HepG2 (cell line): ENCODE data around the gene SLC38A8. TPM values are rescaled to one million over a fixed set of nuclear protein-coding genes. Genes with fewer than 3 reads are reported as not detected.

Source experiments
- ATAC-seq: fragments of 200-7000 bp; cut with Tn5 transposase; 3 replicates; pipeline ENCODE4 v1.9.1; 2020; ENCODE audit warnings: mild to moderate bottlenecking, moderate library complexity
- BruUV-seq: library from RNA; stranded (reverse); fragments of 400-500 nt; replicated peaks from 2 replicates; lab custom pipeline; 2021; lab: Mats Ljungman, UMichigan
- CTCF ChIA-PET: fragments of 300-600 bp; formaldehyde crosslinking; extraction: SDS; loops from one replicate; lab custom pipeline; 2021; ENCODE audit warnings: low total read pairs, inconsistent platforms, low intra/inter-chr PET ratio; lab: Yijun Ruan, JAX
- POLR2A ChIA-PET: fragments of 350-600 bp; sonication (Branson Sonifier 250); formaldehyde crosslinking; loops from one replicate; lab custom pipeline; 2020; ENCODE audit warnings: antibody characterized with exemption, inconsistent platforms; lab: Yijun Ruan, JAX
- DNase-seq: peaks from one replicate; pipeline ENCODE4 v3.0.0-alpha.2; 2015; ENCODE audit warnings: low spot score
- FAIRE-seq: peaks from 3 replicates; lab custom pipeline; 2011; peaks lifted over from hg19 to GRCh38; lab: Jason Lieb, UNC
- H2AFZ ChIP-seq: one replicate; pipeline ENCODE4 v1.6.1; 2011; ENCODE audit warnings: low read length, inconsistent platforms
- H3K27ac ChIP-seq: fragments of 300-600 bp; 3 replicates; pipeline ENCODE4 v1.8.0; 2011; ENCODE audit warnings: mixed run types, mild to moderate bottlenecking, mixed read lengths, low read length, inconsistent platforms; ENCODE audit not compliant: insufficient read depth; ENCODE audit errors: extremely low read length
- H3K27me3 ChIP-seq, 2 experiments: fragments of 200-600 bp in 1 of 2; 2 replicates in 1 of 2; 3 replicates in 1 of 2; pipeline versions ENCODE4 v1.6.0 to v1.8.0; 2011; ENCODE audit warnings: low read length in 2 of 2, mild to moderate bottlenecking in 2 of 2, moderate library complexity in 2 of 2, inconsistent platforms in 1 of 2; ENCODE audit not compliant: insufficient read depth in 2 of 2, control insufficient read depth in 1 of 2
- H3K36me3 ChIP-seq, 2 experiments: fragments of 200-600 bp in 1 of 2; replicated peaks in 1 of 2; 2 replicates in 1 of 2; 3 replicates in 1 of 2; pipeline versions ENCODE4 v1.5.1 to v1.8.0; 2011; ENCODE audit warnings: low read length in 2 of 2, inconsistent platforms in 1 of 2; ENCODE audit not compliant: insufficient read depth in 2 of 2, control insufficient read depth in 1 of 2
- H3K4me1 ChIP-seq: 2 replicates; pipeline ENCODE4 v1.5.1; 2012; ENCODE audit warnings: low read length, inconsistent platforms; ENCODE audit not compliant: insufficient read depth
- H3K4me2 ChIP-seq: 2 replicates; pipeline ENCODE4 v1.6.0; 2011; ENCODE audit warnings: low read depth, low read length, inconsistent platforms
- H3K4me3 ChIP-seq, 3 experiments: fragments of 200-600 bp in 1 of 3; sonication (generic), shearing (Covaris generic) in 1 of 3; replicated peaks in 1 of 3; 2 replicates each; pipeline ENCODE4 v1.5.1; 2011 to 2016; ENCODE audit warnings: low read length in 3 of 3, inconsistent platforms in 2 of 3, low read depth in 2 of 3, mild to moderate bottlenecking in 2 of 3, control low read depth in 1 of 3, mixed read lengths in 1 of 3; ENCODE audit not compliant: insufficient read depth in 1 of 3
- H3K79me2 ChIP-seq: one replicate; pipeline ENCODE4 v1.6.1; 2011; ENCODE audit warnings: low read length, inconsistent platforms; ENCODE audit not compliant: insufficient read depth
- H3K9ac ChIP-seq: 2 replicates; pipeline ENCODE4 v1.6.0; 2011; ENCODE audit warnings: mild to moderate bottlenecking, low read depth, low read length, inconsistent platforms; ENCODE audit not compliant: insufficient read depth
- H3K9me3 ChIP-seq: 2 replicates; pipeline ENCODE4 v1.5.1; 2012; ENCODE audit warnings: mild to moderate bottlenecking, low read length
- H4K20me1 ChIP-seq: 2 replicates; pipeline ENCODE4 v1.6.0; 2011; ENCODE audit warnings: inconsistent platforms, mild to moderate bottlenecking, low read length, moderate library complexity; ENCODE audit not compliant: insufficient read depth
- ATAD3A ChIP-seq: sonication (generic); formaldehyde crosslinking; IDR thresholded peaks from 2 replicates; pipeline ENCODE4 v1.4.0; 2020; ENCODE audit warnings: missing genetic modification reagents
- CREM ChIP-seq, 2 experiments: sonication (generic) in 1 of 2; formaldehyde crosslinking in 1 of 2; IDR thresholded peaks; 2 replicates each; pipeline versions ENCODE4 v1.4.0 to v1.6.1; 2016 to 2020; ENCODE audit warnings: antibody characterized with exemption in 1 of 2, mild to moderate bottlenecking in 1 of 2, missing genetic modification reagents in 1 of 2
- ELF1 ChIP-seq: sonication (generic); formaldehyde crosslinking; IDR thresholded peaks from 2 replicates; pipeline ENCODE4 v1.4.0; 2020; ENCODE audit warnings: missing genetic modification reagents
- JUN ChIP-seq: sonication (generic); formaldehyde crosslinking; IDR thresholded peaks from 2 replicates; pipeline ENCODE4 v1.4.0; 2020; ENCODE audit warnings: mild to moderate bottlenecking, missing genetic modification reagents
- NAIF1 ChIP-seq: sonication (generic); formaldehyde crosslinking; IDR thresholded peaks from 2 replicates; pipeline ENCODE4 v1.5.0; 2020; ENCODE audit warnings: mild to moderate bottlenecking, missing genetic modification reagents, borderline replicate concordance
- SMARCE1 ChIP-seq: fragments of 450-650 bp; IDR thresholded peaks from 2 replicates; pipeline ENCODE4 v1.6.1; 2017; ENCODE audit warnings: borderline replicate concordance
- TAF1 ChIP-seq: sonication (generic); formaldehyde crosslinking; IDR thresholded peaks from 2 replicates; pipeline ENCODE4 v1.4.0; 2020; ENCODE audit warnings: missing genetic modification reagents
- ZBTB1 ChIP-seq: sonication (generic); formaldehyde crosslinking; IDR thresholded peaks from 2 replicates; pipeline ENCODE4 v1.4.0; 2020; ENCODE audit warnings: missing genetic modification reagents, borderline replicate concordance
- ZNF572 ChIP-seq: sonication (generic); formaldehyde crosslinking; IDR thresholded peaks from 2 replicates; pipeline ENCODE4 v1.5.1; 2020; ENCODE audit warnings: mild to moderate bottlenecking, missing genetic modification reagents
- ZNF720 ChIP-seq: sonication (generic); formaldehyde crosslinking; IDR thresholded peaks from 2 replicates; pipeline ENCODE4 v1.4.0; 2020; ENCODE audit warnings: missing genetic modification reagents
- ZNF737 ChIP-seq: sonication (generic); formaldehyde crosslinking; IDR thresholded peaks from 2 replicates; pipeline ENCODE4 v1.5.0; 2020; ENCODE audit warnings: missing genetic modification reagents, mild to moderate bottlenecking, borderline replicate concordance
- ZNF891 ChIP-seq: sonication (generic); formaldehyde crosslinking; IDR thresholded peaks from 2 replicates; pipeline ENCODE4 v1.5.0; 2020; ENCODE audit warnings: mild to moderate bottlenecking, missing genetic modification reagents
- WGBS: methylation state at CpG from one replicate; pipeline ENCODE4 v1.1.6; 2017; ENCODE audit warnings: low lambda C conversion rate; 5-methylcytosine and 5-hydroxymethylcytosine counted together
- in situ Hi-C: cut with HindIII; loops from 2 replicates; pipeline ENCODE4 v1.10.0; 2017; ENCODE audit warnings: low pct_unique_long_range_greater_than_20kb; ENCODE audit not compliant: extremely low pct_ligation_motif_present
- intact Hi-C: fragments of 100-400 bp; cut with micrococcal nuclease; formaldehyde crosslinking; loops from one replicate; pipeline ENCODE4 v1.10.0; 2022; ENCODE audit not compliant: unreplicated experiment
- polyA plus RNA-seq, 8 experiments: library from polyadenylated mRNA; depleted of rRNA in 3 of 8; stranded (reverse) in 7 of 8; unstranded in 1 of 8; fragments of >200 nt; fragmentation: Illumina TruSeq in 4 of 8; extraction: Trizol in 4 of 8; gene quantifications; 2 replicates each; pipeline versions ENCODE4 v1.2.1 to v1.2.3, GENCODE V29; 2011 to 2016; ENCODE audit warnings: low read depth in 4 of 8, missing spikeins in 1 of 8, mixed read lengths in 1 of 8; ENCODE audit not compliant: insufficient read depth in 1 of 8
- total RNA-seq, 5 experiments: library from RNA; depleted of rRNA; stranded (reverse); fragments of >200 nt; fragmentation: Illumina TruSeq; extraction: Trizol; gene quantifications; 2 replicates each; pipeline ENCODE4 v1.2.3, GENCODE V29; 2016; ENCODE audit warnings: low read depth in 1 of 5
- TF ChIP-seq, protein P1 (sequence below): sonication (generic); formaldehyde crosslinking; IDR thresholded peaks from 2 replicates; pipeline ENCODE4 v1.4.0; 2020; ENCODE audit warnings: missing genetic modification reagents; ENCODE audit errors: not compliant biosample characterization
- TF ChIP-seq, protein P2 (sequence below): sonication (generic); formaldehyde crosslinking; IDR thresholded peaks from 2 replicates; pipeline ENCODE4 v1.5.1; 2020; ENCODE audit warnings: missing genetic modification reagents, mild to moderate bottlenecking, borderline replicate concordance
- TF ChIP-seq, protein P3 (sequence below): sonication (generic); formaldehyde crosslinking; conservative IDR thresholded peaks from 2 replicates; pipeline ENCODE4 v1.4.0; 2020; ENCODE audit warnings: missing genetic modification reagents

SLC38A8 gene
- total and polyA plus RNA-seq, 2 of the 13 experiments (the other 11 are each of a cell fraction or from before 2014, with no cell fraction given): 0.24 to 0.37 TPM

DNA sequence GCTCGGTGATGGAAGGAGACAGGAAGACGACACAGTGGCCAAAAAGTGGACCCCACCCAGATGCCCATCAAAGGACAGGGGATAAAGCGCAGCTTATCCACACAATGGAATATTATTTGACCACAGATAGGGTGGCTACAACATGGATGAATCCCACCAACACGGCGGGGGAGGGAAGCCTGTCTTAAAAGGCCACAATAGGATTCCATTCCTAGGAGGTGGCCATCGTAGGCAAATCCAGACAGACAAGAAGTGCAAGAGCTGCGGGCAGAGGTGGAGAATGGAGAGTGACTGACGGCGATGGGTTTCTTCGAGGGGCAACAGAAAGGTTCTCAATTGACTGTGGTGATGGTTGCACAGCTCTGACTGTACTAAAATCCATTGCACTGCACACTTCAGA, 16.0 kb downstream of the SLC38A8 start:
- BruUV-seq: no TSS peak
- POLR2A ChIA-PET: no interaction called here
- no peak for TF ChIP-seq ELF1 (CRISPR knock-in tag)
- TF ChIP-seq, protein P1, sequence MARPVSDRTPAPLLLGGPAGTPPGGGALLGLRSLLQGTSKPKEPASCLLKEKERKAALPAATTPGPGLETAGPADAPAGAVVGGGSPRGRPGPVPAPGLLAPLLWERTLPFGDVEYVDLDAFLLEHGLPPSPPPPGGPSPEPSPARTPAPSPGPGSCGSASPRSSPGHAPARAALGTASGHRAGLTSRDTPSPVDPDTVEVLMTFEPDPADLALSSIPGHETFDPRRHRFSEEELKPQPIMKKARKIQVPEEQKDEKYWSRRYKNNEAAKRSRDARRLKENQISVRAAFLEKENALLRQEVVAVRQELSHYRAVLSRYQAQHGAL: no peak
- no peak for TF ChIP-seq ZNF891
- TF ChIP-seq NAIF1: no peak
- no peak for TF ChIP-seq ZBTB1
- Histone ChIP-seq H3K27me3 (peaks cover 3 to 26% of the 10 kb centered on the region in 2 experiments; a peak in 4 of 5 replicates), H3K9ac (no peak overlapping the region), H3K36me3 (no peaks in the 10 kb centered on the region), H4K20me1 (no peaks in the 10 kb centered on the region), H3K9me3 (peaks cover 4% of the 10 kb centered on the region), H2AFZ (no peak overlapping the region), H3K27ac (no peak overlapping the region), H3K4me3 (no peak overlapping the region), H3K4me1 (peaks cover 48% of the 10 kb centered on the region), H3K79me2 (no peaks in the 10 kb centered on the region), H3K4me2 (no peak overlapping the region)
- DNase-seq (no peak), ATAC-seq (no peak), FAIRE-seq (no peak)
- intact Hi-C loops: no loop called here
- WGBS: 80% methylated on average over 10 of the region's 10 CpGs
- CTCF ChIA-PET: no interaction called here
- in situ Hi-C loops: no loop called here

GRCh38 chr16:84024854-84025253, 17.7 kb downstream of the SLC38A8 start:
- H4K20me1 ChIP-seq: no peaks in the 10 kb centered on the region
- POLR2A ChIA-PET: no interaction called here
- no peaks in the 10 kb centered on the region for H3K79me2 ChIP-seq
- WGBS: 55% methylated on average over 6 of the region's 9 CpGs
- BruUV-seq: no TSS peak
- no peak overlapping the region for H3K4me2 ChIP-seq
- H3K36me3 ChIP-seq: no peaks in the 10 kb centered on the region
- H3K27ac ChIP-seq: no peak overlapping the region
- H3K9me3 ChIP-seq: peaks cover 13% of the 10 kb centered on the region
- in situ Hi-C loops: no loop called here
- peaks cover 54% of the 10 kb centered on the region for H3K4me1 ChIP-seq
- CTCF ChIA-PET: no interaction called here
- H3K27me3 ChIP-seq: peaks cover 0 to 17% of the 10 kb centered on the region in 2 experiments; a peak in 3 of 5 replicates
- H2AFZ ChIP-seq: no peak overlapping the region
- DNase-seq (no peak), FAIRE-seq (no peak), ATAC-seq (no peak)
- intact Hi-C loops: no loop called here
- no peak overlapping the region for H3K4me3 ChIP-seq
- no peak overlapping the region for H3K9ac ChIP-seq
- TF ChIP-seq ZNF572 (CRISPR knock-in tag) (no peak), SMARCE1 (no peak), TAF1 (CRISPR knock-in tag) (no peak), JUN (no peak), ATAD3A (CRISPR knock-in tag) (no peak), ZNF720 (no peak), ZNF737 (CRISPR knock-in tag) (no peak), CREM (IDR thresholded peaks at IDR 0.05) (no peak), CREM (CRISPR knock-in tag; IDR thresholded peaks at IDR 0.05) (no peak)
- TF ChIP-seq, protein P2, sequence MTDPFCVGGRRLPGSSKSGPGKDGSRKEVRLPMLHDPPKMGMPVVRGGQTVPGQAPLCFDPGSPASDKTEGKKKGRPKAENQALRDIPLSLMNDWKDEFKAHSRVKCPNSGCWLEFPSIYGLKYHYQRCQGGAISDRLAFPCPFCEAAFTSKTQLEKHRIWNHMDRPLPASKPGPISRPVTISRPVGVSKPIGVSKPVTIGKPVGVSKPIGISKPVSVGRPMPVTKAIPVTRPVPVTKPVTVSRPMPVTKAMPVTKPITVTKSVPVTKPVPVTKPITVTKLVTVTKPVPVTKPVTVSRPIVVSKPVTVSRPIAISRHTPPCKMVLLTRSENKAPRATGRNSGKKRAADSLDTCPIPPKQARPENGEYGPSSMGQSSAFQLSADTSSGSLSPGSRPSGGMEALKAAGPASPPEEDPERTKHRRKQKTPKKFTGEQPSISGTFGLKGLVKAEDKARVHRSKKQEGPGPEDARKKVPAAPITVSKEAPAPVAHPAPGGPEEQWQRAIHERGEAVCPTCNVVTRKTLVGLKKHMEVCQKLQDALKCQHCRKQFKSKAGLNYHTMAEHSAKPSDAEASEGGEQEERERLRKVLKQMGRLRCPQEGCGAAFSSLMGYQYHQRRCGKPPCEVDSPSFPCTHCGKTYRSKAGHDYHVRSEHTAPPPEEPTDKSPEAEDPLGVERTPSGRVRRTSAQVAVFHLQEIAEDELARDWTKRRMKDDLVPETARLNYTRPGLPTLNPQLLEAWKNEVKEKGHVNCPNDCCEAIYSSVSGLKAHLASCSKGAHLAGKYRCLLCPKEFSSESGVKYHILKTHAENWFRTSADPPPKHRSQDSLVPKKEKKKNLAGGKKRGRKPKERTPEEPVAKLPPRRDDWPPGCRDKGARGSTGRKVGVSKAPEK (CRISPR knock-in tag): no peak
- TF ChIP-seq, protein P3, sequence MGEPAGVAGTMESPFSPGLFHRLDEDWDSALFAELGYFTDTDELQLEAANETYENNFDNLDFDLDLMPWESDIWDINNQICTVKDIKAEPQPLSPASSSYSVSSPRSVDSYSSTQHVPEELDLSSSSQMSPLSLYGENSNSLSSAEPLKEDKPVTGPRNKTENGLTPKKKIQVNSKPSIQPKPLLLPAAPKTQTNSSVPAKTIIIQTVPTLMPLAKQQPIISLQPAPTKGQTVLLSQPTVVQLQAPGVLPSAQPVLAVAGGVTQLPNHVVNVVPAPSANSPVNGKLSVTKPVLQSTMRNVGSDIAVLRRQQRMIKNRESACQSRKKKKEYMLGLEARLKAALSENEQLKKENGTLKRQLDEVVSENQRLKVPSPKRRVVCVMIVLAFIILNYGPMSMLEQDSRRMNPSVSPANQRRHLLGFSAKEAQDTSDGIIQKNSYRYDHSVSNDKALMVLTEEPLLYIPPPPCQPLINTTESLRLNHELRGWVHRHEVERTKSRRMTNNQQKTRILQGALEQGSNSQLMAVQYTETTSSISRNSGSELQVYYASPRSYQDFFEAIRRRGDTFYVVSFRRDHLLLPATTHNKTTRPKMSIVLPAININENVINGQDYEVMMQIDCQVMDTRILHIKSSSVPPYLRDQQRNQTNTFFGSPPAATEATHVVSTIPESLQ: no peak
